Measurements from ENCODE around the gene MED16. TPM values are rescaled to one million over a fixed set of nuclear protein-coding genes. Genes with fewer than 3 reads are reported as not detected.

MED16 gene
- total RNA-seq, 1 experiment from 2014 or later = 83.0 TPM

- POLR2A ChIA-PET (ENCODE audit: low non-redundant PET) = no interaction called here
- intact Hi-C loops (cut with micrococcal nuclease; ENCODE audit: unreplicated experiment) = no loop called here
- H3K36me3 ChIP-seq (ENCODE audit: insufficient read depth, low read length, poor library complexity, severe bottlenecking) = no peaks in the 10 kb centered on the region
Measured at GRCh38 chr19:853014-853585, 39.9 kb downstream of the MED16 start.

DNA sequence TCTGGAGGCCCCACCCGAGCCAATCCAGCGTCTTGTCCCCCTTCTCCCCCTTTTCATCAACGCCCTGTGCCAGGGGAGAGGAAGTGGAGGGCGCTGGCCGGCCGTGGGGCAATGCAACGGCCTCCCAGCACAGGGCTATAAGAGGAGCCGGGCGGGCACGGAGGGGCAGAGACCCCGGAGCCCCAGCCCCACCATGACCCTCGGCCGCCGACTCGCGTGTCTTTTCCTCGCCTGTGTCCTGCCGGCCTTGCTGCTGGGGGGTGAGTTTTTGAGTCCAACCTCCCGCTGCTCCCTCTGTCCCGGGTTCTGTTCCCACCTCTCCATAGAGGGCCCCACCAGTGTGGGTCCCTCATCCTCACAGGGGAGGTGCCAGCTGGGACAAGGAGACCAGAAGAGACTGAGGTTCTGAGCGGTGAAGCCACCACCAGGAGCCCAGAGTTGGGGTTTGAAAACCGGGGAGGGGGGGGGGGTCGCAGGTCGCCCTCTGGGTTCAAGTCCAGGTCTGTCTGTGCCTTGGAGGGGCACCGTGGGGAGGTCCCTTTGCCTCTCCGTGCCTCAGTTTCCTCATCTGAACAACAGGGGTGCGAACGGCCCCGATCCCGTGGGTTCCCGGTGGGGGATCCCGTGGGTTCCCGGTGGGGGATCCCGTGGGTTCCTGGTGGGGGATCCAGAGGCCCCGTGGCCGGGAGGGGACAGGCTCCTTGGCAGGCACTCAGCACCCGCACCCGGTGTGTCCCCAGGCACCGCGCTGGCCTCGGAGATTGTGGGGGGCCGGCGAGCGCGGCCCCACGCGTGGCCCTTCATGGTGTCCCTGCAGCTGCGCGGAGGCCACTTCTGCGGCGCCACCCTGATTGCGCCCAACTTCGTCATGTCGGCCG is 40.6 kb downstream of the MED16 start, which contains the start of gene ELANE:
Gene ELANE (plus strand): TSS at position 168 of the 878 bp plus-strand sequence. CDS start 26 bp downstream, at position 194.
- Histone ChIP-seq H3K4me1 (ENCODE audit: insufficient read depth, low read length, poor library complexity, severe bottlenecking) (no peaks in the 10 kb centered on the region), H3K4me3 (ENCODE audit: low read depth, low read length, poor library complexity, severe bottlenecking) (no peak within 1 kb of the TSS), H3K27me3 (replicated peaks; ENCODE audit: insufficient read depth, low read depth, low read length, poor library complexity) (no peaks in the 10 kb centered on the region), H3K36me3 (ENCODE audit: insufficient read depth, low read length, poor library complexity, severe bottlenecking) (no peaks in the 10 kb centered on the region), H3K27ac (ENCODE audit: low read depth, low read length, poor library complexity, severe bottlenecking) (no peak within 1 kb of the TSS), H3K9me3 (ENCODE audit: low read depth, low read length, poor library complexity, severe bottlenecking) (no peaks in the 10 kb centered on the region)
- intact Hi-C loops (cut with micrococcal nuclease; ENCODE audit: unreplicated experiment) = no loop called here
- ChIA-PET CTCF (no interaction called here), POLR2A (ENCODE audit: low non-redundant PET) (no interaction called here)
- no peak for DNase-seq (ENCODE audit: low spot score)
- TF ChIP-seq, protein P1, sequence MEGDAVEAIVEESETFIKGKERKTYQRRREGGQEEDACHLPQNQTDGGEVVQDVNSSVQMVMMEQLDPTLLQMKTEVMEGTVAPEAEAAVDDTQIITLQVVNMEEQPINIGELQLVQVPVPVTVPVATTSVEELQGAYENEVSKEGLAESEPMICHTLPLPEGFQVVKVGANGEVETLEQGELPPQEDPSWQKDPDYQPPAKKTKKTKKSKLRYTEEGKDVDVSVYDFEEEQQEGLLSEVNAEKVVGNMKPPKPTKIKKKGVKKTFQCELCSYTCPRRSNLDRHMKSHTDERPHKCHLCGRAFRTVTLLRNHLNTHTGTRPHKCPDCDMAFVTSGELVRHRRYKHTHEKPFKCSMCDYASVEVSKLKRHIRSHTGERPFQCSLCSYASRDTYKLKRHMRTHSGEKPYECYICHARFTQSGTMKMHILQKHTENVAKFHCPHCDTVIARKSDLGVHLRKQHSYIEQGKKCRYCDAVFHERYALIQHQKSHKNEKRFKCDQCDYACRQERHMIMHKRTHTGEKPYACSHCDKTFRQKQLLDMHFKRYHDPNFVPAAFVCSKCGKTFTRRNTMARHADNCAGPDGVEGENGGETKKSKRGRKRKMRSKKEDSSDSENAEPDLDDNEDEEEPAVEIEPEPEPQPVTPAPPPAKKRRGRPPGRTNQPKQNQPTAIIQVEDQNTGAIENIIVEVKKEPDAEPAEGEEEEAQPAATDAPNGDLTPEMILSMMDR (conservative IDR thresholded peaks at IDR 0.05; ENCODE audit: low read depth, low read length) = no peak
- TF ChIP-seq EZH2 (IDR thresholded peaks at IDR 0.05; ENCODE audit: borderline replicate concordance, low read depth, low read length, poor library complexity, severe bottlenecking) = no peak
- no TSS peak for BruUV-seq (replicated peaks)

More at GRCh38 chr19:853014-853585, 39.9 kb downstream of the MED16 start:
- H3K4me3 ChIP-seq (ENCODE audit: low read depth, low read length, poor library complexity, severe bottlenecking) = no peak overlapping the region
- no peaks in the 10 kb centered on the region for H3K27me3 ChIP-seq (replicated peaks; ENCODE audit: insufficient read depth, low read depth, low read length, poor library complexity)
- CTCF ChIA-PET = no interaction called here
- H3K27ac ChIP-seq (ENCODE audit: low read depth, low read length, poor library complexity, severe bottlenecking) = no peak overlapping the region
- DNase-seq (ENCODE audit: low spot score) = no peak
- no peaks in the 10 kb centered on the region for H3K4me1 ChIP-seq (ENCODE audit: insufficient read depth, low read length, poor library complexity, severe bottlenecking)
- TF ChIP-seq, protein P1 (conservative IDR thresholded peaks at IDR 0.05; ENCODE audit: low read depth, low read length) = no peak
- TF ChIP-seq EZH2 (IDR thresholded peaks at IDR 0.05; ENCODE audit: borderline replicate concordance, low read depth, low read length, poor library complexity, severe bottlenecking) = no peak
- H3K9me3 ChIP-seq (ENCODE audit: low read depth, low read length, poor library complexity, severe bottlenecking) = no peaks in the 10 kb centered on the region
- BruUV-seq (replicated peaks) = no TSS peak

- DNase-seq (ENCODE audit: low spot score) = no peak
- Histone ChIP-seq H3K27me3 (replicated peaks; ENCODE audit: insufficient read depth, low read depth, low read length, poor library complexity) (no peaks in the 10 kb centered on the region), H3K36me3 (ENCODE audit: insufficient read depth, low read length, poor library complexity, severe bottlenecking) (no peaks in the 10 kb centered on the region), H3K4me3 (ENCODE audit: low read depth, low read length, poor library complexity, severe bottlenecking) (no peak overlapping the region), H3K9me3 (ENCODE audit: low read depth, low read length, poor library complexity, severe bottlenecking) (no peaks in the 10 kb centered on the region), H3K4me1 (ENCODE audit: insufficient read depth, low read length, poor library complexity, severe bottlenecking) (no peaks in the 10 kb centered on the region), H3K27ac (ENCODE audit: low read depth, low read length, poor library complexity, severe bottlenecking) (no peak overlapping the region)
- TF ChIP-seq EZH2 (IDR thresholded peaks at IDR 0.05; ENCODE audit: borderline replicate concordance, low read depth, low read length, poor library complexity, severe bottlenecking) = no peak
- TF ChIP-seq, protein P1 (conservative IDR thresholded peaks at IDR 0.05; ENCODE audit: low read depth, low read length) = no peak
- BruUV-seq (replicated peaks) = no TSS peak
- CTCF ChIA-PET = no interaction called here
- intact Hi-C loops (cut with micrococcal nuclease; ENCODE audit: unreplicated experiment) = no loop called here
- POLR2A ChIA-PET (ENCODE audit: low non-redundant PET) = no interaction called here
Measured at GRCh38 chr19:850979-851335, 42.0 kb downstream of the MED16 start.
